Mucosa of descending colon (tissue), 3 donors: Measurements from ENCODE around the gene OR2Z1. TPM values are rescaled to one million over a fixed set of nuclear protein-coding genes. Genes with fewer than 3 reads are reported as not detected.

Source experiments
- ATAC-seq: fragments of 200-7000 bp; cut with Tn5 transposase; one replicate; pipeline ENCODE4 v1.9.1; 2020; ENCODE audit warnings: mild to moderate bottlenecking, moderate library complexity
- DNase-seq, 3 donors: peaks; one replicate each; pipeline ENCODE4 v3.0.0-alpha.2; 2020
- H3K36me3 ChIP-seq: fragments of 200-600 bp; one replicate; pipeline ENCODE4 v1.8.0; 2021; ENCODE audit warnings: low read depth, mild to moderate bottlenecking
- H3K4me1 ChIP-seq: fragments of 200-600 bp; one replicate; pipeline ENCODE4 v1.8.0; 2021; ENCODE audit warnings: low read depth, mild to moderate bottlenecking
- H3K4me3 ChIP-seq: fragments of 200-600 bp; one replicate; pipeline ENCODE4 v1.8.0; 2021; ENCODE audit warnings: mild to moderate bottlenecking
- H3K9me3 ChIP-seq: fragments of 200-600 bp; one replicate; pipeline ENCODE4 v1.8.0; 2021; ENCODE audit warnings: mild to moderate bottlenecking
- CTCF ChIP-seq: fragments of 200-600 bp; IDR thresholded peaks from one replicate; pipeline ENCODE4 v1.8.0; 2022; ENCODE audit warnings: antibody characterized with exemption, mild to moderate bottlenecking
- intact Hi-C, 2 donors: fragments of 100-400 bp; cut with DNase I in 1 of 2; cut with micrococcal nuclease in 1 of 2; formaldehyde crosslinking; loops; one replicate each; pipeline versions ENCODE4 v1.11.0 to v1.11.1; 2022; cut with DNase I, micrococcal nuclease
- long read RNA-seq, 2 donors: library from polyadenylated mRNA; unstranded; transcript quantifications; one replicate each; pipeline ENCODE4 v2.0.0, GENCODE V29; 2019 to 2021
- total RNA-seq, 3 donors: library from RNA; stranded (reverse); fragmentation: NEBNext Ultra II Directional in 2 of 3; extraction: Animal tissue kit (Norgen Biotek cat#: 25700) in 2 of 3; gene quantifications; one replicate each; pipeline versions ENCODE4 v1.2.1 to v1.2.4, GENCODE V29; 2021 to 2023
- donor health status: DM: no; HTN: no; CAD: no; lungs with moderate emphysema.
- donor health status: DM: no; HTN: no; CAD: no.
- donor health status: DM: no; HTN: yes; CAD: no.

The OR2Z1 gene
- total RNA-seq = not detected
- long read RNA-seq, donor 1 = 0 reads
- long read RNA-seq, donor 2 = 0 reads

DNA sequence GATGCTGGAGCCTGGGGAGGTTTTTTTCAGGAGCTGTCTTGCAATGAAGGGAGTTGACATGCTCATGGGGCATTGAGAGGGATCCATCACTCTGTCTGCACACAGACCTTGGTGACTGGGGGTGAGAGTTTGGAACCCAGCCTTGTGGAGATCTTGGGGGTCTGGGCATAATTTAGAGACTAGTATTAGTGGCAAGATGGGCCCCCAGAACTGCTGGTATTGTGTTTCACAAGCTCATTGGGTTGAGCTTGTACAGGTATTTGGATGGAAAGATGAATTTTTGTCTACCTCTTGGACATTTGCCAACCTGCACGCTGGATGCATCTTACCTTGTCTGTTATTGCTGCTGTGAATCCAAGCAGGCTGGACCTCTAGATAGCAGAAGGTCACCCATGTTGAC is at the start of gene OR2Z1:
OR2Z1 (plus strand) TSS at position 301 of the 400 bp plus-strand sequence. CDS start 9,395 bp downstream, outside the sequence.
- H3K36me3 ChIP-seq = no peaks in the 10 kb centered on the region
- DNase-seq = no peak
- no peak for TF ChIP-seq CTCF
- intact Hi-C loops = no loop called here
- H3K4me1 ChIP-seq = no peaks in the 10 kb centered on the region
- no peaks in the 10 kb centered on the region for H3K9me3 ChIP-seq
- no peak for ATAC-seq
- H3K4me3 ChIP-seq = no peak within 1 kb of the TSS

DNA sequence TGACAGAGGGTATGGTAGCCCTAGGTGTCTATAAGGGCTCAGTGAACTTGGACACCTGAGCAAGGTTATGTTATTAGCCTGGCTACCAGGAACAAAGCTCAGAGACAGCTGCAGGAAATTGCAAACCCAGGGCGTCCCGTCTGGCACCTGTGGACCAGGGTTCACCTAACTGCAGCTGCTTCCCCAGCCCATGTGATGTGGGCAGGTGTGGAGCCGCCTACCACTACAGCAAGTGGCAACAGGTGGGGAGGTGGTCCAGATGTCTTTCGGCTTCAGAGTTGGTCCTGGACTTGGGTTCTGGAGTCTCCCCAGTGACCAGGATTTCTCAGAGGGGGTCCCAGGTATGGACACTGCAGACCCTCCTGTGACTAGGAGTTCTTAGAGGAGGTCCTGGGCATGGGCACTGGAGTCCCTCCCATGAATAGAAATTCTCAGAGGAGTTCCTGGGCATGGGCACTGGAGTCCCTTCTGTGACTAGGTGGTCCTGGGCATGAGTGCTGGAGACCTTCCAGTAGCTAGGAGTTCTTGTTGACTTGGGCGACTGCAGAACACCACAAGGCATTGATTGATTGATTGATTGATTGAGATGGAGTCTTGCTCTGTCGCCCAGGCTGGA is 48.0 kb upstream of the OR2Z1 start:
- Histone ChIP-seq H3K9me3 (no peaks in the 10 kb centered on the region), H3K4me3 (no peak overlapping the region), H3K36me3 (no peaks in the 10 kb centered on the region), H3K4me1 (no peaks in the 10 kb centered on the region)
- no peak for DNase-seq
- intact Hi-C loops = no loop called here
- ATAC-seq = no peak
- no peak for TF ChIP-seq CTCF

DNA sequence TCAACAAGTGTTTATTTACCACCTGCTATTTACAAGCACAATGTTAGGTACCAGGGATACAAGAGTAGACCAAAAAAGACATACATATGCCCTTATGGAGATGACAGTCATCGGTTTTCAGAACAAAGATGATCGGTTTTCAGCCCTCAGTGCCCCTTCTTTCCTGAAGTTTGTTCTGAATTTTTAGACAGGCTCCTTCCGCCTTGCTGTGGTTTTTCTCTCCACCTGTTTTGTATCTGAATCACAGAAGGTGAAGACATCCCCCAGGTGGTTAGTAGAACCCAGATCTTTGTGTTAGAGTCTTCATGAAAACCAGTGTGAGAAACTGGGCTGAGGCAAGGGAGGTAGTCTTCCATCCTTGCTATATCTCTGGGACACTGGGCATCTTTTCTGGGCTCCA is 46.4 kb upstream of the OR2Z1 start:
- intact Hi-C loops = no loop called here
- TF ChIP-seq CTCF = no peak
- Histone ChIP-seq H3K4me3 (no peak overlapping the region), H3K36me3 (no peaks in the 10 kb centered on the region), H3K9me3 (no peaks in the 10 kb centered on the region), H3K4me1 (no peaks in the 10 kb centered on the region)
- ATAC-seq (no peak), DNase-seq (no peak)

DNA sequence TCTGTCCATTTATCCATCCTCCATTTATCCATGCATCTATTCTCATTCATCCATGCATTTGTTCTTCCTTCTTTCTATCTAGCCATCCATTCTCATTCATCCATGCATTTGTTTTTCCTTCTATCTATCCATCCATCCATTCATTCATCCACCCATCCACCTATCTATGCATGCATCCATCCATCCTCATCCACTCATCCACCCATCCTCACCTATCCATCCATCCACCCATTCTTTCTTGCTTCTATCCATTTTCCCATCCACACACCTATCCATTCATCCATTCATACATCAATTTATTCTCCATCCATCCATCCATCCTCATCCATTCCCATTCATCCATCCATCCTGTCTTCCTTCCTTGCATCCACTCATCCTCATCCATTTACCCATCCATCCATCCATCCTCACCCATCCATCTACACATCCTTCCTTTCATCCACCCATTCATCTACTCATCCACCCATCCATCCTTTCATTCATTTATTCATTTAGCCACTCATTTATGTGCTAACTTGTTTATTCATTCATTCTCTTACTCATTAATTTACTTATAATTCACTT is 43.1 kb upstream of the OR2Z1 start:
- H3K36me3 ChIP-seq = no peaks in the 10 kb centered on the region
- no peak overlapping the region for H3K4me3 ChIP-seq
- H3K9me3 ChIP-seq = no peaks in the 10 kb centered on the region
- DNase-seq = no peak
- no peak for ATAC-seq
- H3K4me1 ChIP-seq = no peaks in the 10 kb centered on the region
- intact Hi-C loops = no loop called here
- no peak for TF ChIP-seq CTCF

DNA sequence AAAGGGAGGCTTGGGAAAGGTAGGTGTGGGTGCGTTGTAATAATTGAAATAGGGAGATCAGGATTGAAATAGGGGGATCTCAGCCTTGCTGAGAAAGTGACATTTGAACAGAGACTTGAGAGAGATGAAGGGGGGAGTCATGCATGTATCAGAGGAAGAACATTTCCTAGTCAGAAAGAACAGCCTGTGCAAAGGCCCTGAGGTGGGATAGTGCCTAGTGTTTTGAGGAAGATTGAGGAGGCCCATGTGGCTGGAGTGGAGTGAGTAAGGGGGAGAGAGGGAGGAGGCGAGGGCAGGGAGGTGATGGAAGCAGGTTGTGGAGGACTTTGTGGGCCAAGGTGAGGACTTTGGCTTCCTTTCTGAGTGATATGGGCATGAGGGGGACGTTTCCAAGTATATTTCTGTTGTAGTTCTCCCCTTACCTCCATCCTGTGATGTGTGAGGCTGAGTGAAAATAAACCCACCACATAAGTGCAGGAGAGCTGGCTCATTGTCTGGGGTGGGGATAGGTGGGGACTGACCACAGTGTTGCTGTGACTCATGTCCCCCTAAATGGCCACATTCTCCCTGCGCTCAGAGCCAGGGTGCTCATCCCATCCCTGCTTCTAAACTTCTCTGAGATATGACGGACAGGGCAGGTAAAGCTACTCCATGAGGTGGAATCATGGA is 40.6 kb upstream of the OR2Z1 start:
- intact Hi-C loops = no loop called here
- no peaks in the 10 kb centered on the region for H3K9me3 ChIP-seq
- no peak for TF ChIP-seq CTCF

More for the DNA sequence above, 40.6 kb upstream of the OR2Z1 start:
- no peaks in the 10 kb centered on the region for H3K4me1 ChIP-seq
- no peaks in the 10 kb centered on the region for H3K36me3 ChIP-seq
- H3K4me3 ChIP-seq = no peak overlapping the region
- DNase-seq (no peak), ATAC-seq (no peak)
